Mucosa of stomach (tissue), 1 donor: Measurements from ENCODE around the gene SNIP1.
"Not testable (repeated sequence)": the region's sequence is repeated elsewhere in the genome, so short reads cannot be mapped to it uniquely, and the experiment has no call there.

Source experiments
- H3K27me3 ChIP-seq: one replicate; pipeline ENCODE4 v1.7.0; 2013; ENCODE audit warnings: mild to moderate bottlenecking, low read length; ENCODE audit not compliant: control insufficient read depth, insufficient read depth
- H3K36me3 ChIP-seq: one replicate; pipeline ENCODE4 v1.7.0; 2013; ENCODE audit warnings: low read length; ENCODE audit not compliant: control insufficient read depth, insufficient read depth
- H3K4me1 ChIP-seq: one replicate; pipeline ENCODE4 v1.7.0; 2013; ENCODE audit warnings: mild to moderate bottlenecking, low read length; ENCODE audit not compliant: control insufficient read depth, insufficient read depth
- H3K4me3 ChIP-seq: one replicate; pipeline ENCODE4 v1.7.0; 2013; ENCODE audit warnings: low read length
- H3K9ac ChIP-seq: one replicate; pipeline ENCODE4 v1.7.0; 2013; ENCODE audit warnings: mild to moderate bottlenecking, low read length, moderate library complexity
- H3K9me3 ChIP-seq: one replicate; pipeline ENCODE4 v1.7.0; 2013; ENCODE audit warnings: mild to moderate bottlenecking, low read length, moderate library complexity; ENCODE audit not compliant: control insufficient read depth
- donor health status: Pancreatic carcinoma.

Gene SNIP1

GRCh38 chr1:37570528-37571334 lies 16.6 kb upstream of the SNIP1 start:
- Histone ChIP-seq H3K27me3 (no peaks in the 10 kb centered on the region), H3K4me3 (no peak overlapping the region), H3K9ac (no peak overlapping the region), H3K36me3 (peaks cover 7% of the 10 kb centered on the region), H3K4me1 (no peaks in the 10 kb centered on the region), H3K9me3 (no peaks in the 10 kb centered on the region)

- Histone ChIP-seq H3K27me3 (no peaks in the 10 kb centered on the region), H3K4me3 (no peak overlapping the region), H3K9ac (no peak overlapping the region), H3K9me3 (no peaks in the 10 kb centered on the region), H3K36me3 (peaks cover 7% of the 10 kb centered on the region), H3K4me1 (no peaks in the 10 kb centered on the region)
Observed at GRCh38 chr1:37567023-37567422, 12.9 kb upstream of the SNIP1 start.

DNA sequence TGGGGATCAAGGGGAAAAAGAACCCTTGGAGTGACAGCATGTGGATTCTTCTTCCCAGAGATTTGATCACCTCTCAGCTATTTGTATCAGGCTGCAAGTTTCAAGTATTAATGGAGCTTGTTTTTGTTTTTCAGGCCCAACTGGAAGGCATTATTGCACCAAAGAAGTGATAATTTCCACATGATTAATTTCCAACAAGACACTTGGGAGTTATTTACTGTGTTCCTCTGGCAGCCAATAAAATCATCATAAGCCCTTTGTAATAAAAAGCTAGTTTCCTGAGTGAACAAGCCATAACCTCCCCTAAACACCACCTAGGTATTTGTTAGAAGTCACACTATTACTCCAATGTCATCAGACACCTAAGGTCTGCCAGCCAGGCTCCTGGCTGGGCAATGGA lies 10.8 kb upstream of the SNIP1 start:
- Histone ChIP-seq H3K9me3 (no peaks in the 10 kb centered on the region), H3K4me3 (no peak overlapping the region), H3K36me3 (peaks cover 7% of the 10 kb centered on the region), H3K4me1 (no peaks in the 10 kb centered on the region), H3K9ac (no peak overlapping the region), H3K27me3 (no peaks in the 10 kb centered on the region)

GRCh38 chr1:37562984-37563383 lies 8.9 kb upstream of the SNIP1 start:
- Histone ChIP-seq H3K27me3 (no peaks in the 10 kb centered on the region), H3K4me1 (no peaks in the 10 kb centered on the region), H3K9ac (no peak overlapping the region), H3K36me3 (peaks cover 7% of the 10 kb centered on the region), H3K9me3 (no peaks in the 10 kb centered on the region), H3K4me3 (no peak overlapping the region)

GRCh38 chr1:37561133-37562132 lies 7.3 kb upstream of the SNIP1 start:
- Histone ChIP-seq H3K36me3 (peaks cover 7% of the 10 kb centered on the region), H3K27me3 (no peaks in the 10 kb centered on the region), H3K9ac (no peak overlapping the region), H3K9me3 (no peaks in the 10 kb centered on the region), H3K4me3 (no peak overlapping the region), H3K4me1 (peaks cover 6% of the 10 kb centered on the region)

GRCh38 chr1:37560401-37561132 lies 6.5 kb upstream of the SNIP1 start:
- Histone ChIP-seq H3K27me3 (no peaks in the 10 kb centered on the region), H3K9me3 (no peaks in the 10 kb centered on the region), H3K4me3 (no peak overlapping the region), H3K9ac (no peak overlapping the region), H3K36me3 (peaks cover 3% of the 10 kb centered on the region), H3K4me1 (peaks cover 6% of the 10 kb centered on the region)

GRCh38 chr1:37559957-37560379 lies 5.9 kb upstream of the SNIP1 start:
- H3K27me3 ChIP-seq, H3K4me1 ChIP-seq, H3K9ac ChIP-seq, H3K36me3 ChIP-seq, H3K4me3 ChIP-seq, H3K9me3 ChIP-seq: not testable (repeated sequence)

- no peaks in the 10 kb centered on the region for H3K27me3 ChIP-seq
- no peaks in the 10 kb centered on the region for H3K9me3 ChIP-seq
- H3K36me3 ChIP-seq, result no peaks in the 10 kb centered on the region
- H3K9ac ChIP-seq, result no peak overlapping the region
- no peak overlapping the region for H3K4me3 ChIP-seq
- H3K4me1 ChIP-seq, result peaks cover 6% of the 10 kb centered on the region
Observed at GRCh38 chr1:37559080-37559479, 5.0 kb upstream of the SNIP1 start.

- Histone ChIP-seq H3K9ac (no peak overlapping the region), H3K4me3 (no peak overlapping the region), H3K36me3 (no peaks in the 10 kb centered on the region), H3K27me3 (no peaks in the 10 kb centered on the region), H3K4me1 (peaks cover 6% of the 10 kb centered on the region), H3K9me3 (no peaks in the 10 kb centered on the region)
Observed at GRCh38 chr1:37558411-37558810, 4.3 kb upstream of the SNIP1 start.

- peak overlapping the region; percentile 39 for H3K4me3 ChIP-seq
- H3K27me3 ChIP-seq, result no peaks in the 10 kb centered on the region
- H3K9ac ChIP-seq, result peak overlapping the region; percentile 63
Observed at GRCh38 chr1:37557402-37557801, 3.3 kb upstream of the SNIP1 start.

GRCh38 chr1:37556712-37557196 lies 2.7 kb upstream of the SNIP1 start, which contains the start of gene DNALI1:
TSS of gene DNALI1 (plus strand) at chr1:37556940. CDS start at chr1:37556995, 55 bp downstream.
- no peaks in the 10 kb centered on the region for H3K36me3 ChIP-seq
- H3K4me3 ChIP-seq, result peak within 1 kb of the TSS; percentile 39
- no peaks in the 10 kb centered on the region for H3K27me3 ChIP-seq
- H3K9ac ChIP-seq, result peak within 1 kb of the TSS; percentile 63
- peaks cover 16% of the 10 kb centered on the region for H3K4me1 ChIP-seq
- no peaks in the 10 kb centered on the region for H3K9me3 ChIP-seq

More at GRCh38 chr1:37557402-37557801, 3.3 kb upstream of the SNIP1 start:
- Histone ChIP-seq H3K9me3 (no peaks in the 10 kb centered on the region), H3K4me1 (peaks cover 16% of the 10 kb centered on the region), H3K36me3 (no peaks in the 10 kb centered on the region)
